ENCODE data around the gene XKR7. TPM values are rescaled to one million over a fixed set of nuclear protein-coding genes. Genes with fewer than 3 reads are reported as not detected.

Gene XKR7
- total RNA-seq, 4 donors from 2014 or later: under 0.01 TPM; not detected in 3

GRCh38 chr20:31968291-31969126 is 558 bp downstream of the XKR7 start:
- in situ Hi-C loops (cut with MboI; ENCODE audit: low pct_ligation_motif_present in 1 of 4, low pct_unique_long_range_greater_than_20kb in 1 of 4, low sequenced_read_pairs in 3 of 4): loop anchor here in 1 of 4 donors (10.0 kb wide), 1 partner anchor 114 kb away; no protein-coding TSS in a partner anchor
- peak; percentile 56 for DNase-seq
- WGBS, 2 donors (ENCODE audit: low coverage in 1 of 2): 13% methylated on average over 12 of the region's 57 CpGs; no CpG with 5 or more reads in 1 of the 2 donors
- H3K27me3 ChIP-seq: peaks cover 59% of the 10 kb centered on the region
- H3K4me1 ChIP-seq: peaks cover 0 to 4% (median 0%) of the 10 kb centered on the region in 4 donors
- no peak overlapping the region for H3K27ac ChIP-seq
- H3K4me3 ChIP-seq: no peak overlapping the region
- H3K9me3 ChIP-seq: no peaks in the 10 kb centered on the region
- TF ChIP-seq POLR2AphosphoS5 (IDR thresholded peaks at IDR 0.05) (no peak), EP300 (IDR thresholded peaks at IDR 0.05; ENCODE audit: low read depth) (no peak), POLR2A (IDR thresholded peaks at IDR 0.05) (no peak)
- TF ChIP-seq, protein P1, sequence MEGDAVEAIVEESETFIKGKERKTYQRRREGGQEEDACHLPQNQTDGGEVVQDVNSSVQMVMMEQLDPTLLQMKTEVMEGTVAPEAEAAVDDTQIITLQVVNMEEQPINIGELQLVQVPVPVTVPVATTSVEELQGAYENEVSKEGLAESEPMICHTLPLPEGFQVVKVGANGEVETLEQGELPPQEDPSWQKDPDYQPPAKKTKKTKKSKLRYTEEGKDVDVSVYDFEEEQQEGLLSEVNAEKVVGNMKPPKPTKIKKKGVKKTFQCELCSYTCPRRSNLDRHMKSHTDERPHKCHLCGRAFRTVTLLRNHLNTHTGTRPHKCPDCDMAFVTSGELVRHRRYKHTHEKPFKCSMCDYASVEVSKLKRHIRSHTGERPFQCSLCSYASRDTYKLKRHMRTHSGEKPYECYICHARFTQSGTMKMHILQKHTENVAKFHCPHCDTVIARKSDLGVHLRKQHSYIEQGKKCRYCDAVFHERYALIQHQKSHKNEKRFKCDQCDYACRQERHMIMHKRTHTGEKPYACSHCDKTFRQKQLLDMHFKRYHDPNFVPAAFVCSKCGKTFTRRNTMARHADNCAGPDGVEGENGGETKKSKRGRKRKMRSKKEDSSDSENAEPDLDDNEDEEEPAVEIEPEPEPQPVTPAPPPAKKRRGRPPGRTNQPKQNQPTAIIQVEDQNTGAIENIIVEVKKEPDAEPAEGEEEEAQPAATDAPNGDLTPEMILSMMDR (IDR thresholded peaks at IDR 0.05): no peak
- intact Hi-C loops (cut with DNase I; ENCODE audit: low total_unique reads): no loop called here
- H3K36me3 ChIP-seq: no peaks in the 10 kb centered on the region

DNA sequence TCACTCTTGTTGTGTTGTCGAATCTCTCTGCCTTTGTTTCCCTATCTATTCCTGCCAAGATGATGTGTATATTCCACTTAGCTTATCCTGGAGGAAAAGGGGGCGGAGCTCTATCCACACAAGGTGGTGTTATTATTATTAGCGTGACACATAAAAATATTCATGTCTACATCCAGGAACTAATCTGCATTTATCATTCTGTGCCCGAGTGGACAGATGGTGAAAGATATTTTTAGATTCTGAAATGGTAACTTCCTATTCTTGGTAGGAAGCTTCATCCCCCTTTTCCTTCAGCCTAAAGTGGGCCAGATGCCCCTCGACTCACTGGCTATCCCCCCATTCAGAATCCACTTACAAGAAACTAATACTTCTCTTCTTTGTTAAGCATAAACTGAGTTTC is 2.0 kb downstream of the XKR7 start:
- Histone ChIP-seq H3K27ac (no peak overlapping the region), H3K36me3 (no peaks in the 10 kb centered on the region), H3K4me1 (peaks cover 0 to 4% (median 0%) of the 10 kb centered on the region in 4 donors), H3K9me3 (no peaks in the 10 kb centered on the region), H3K4me3 (no peak overlapping the region), H3K27me3 (peaks cover 66% of the 10 kb centered on the region)
- 55 to 62% methylated on average over 5 of the region's 5 CpGs for WGBS, 2 donors (ENCODE audit: low coverage in 1 of 2)
- intact Hi-C loops (cut with DNase I; ENCODE audit: low total_unique reads) (no loop called here), in situ Hi-C loops (cut with MboI; ENCODE audit: low pct_ligation_motif_present in 1 of 4, low pct_unique_long_range_greater_than_20kb in 1 of 4, low sequenced_read_pairs in 3 of 4) (loop anchor here in 1 of 4 donors (10.0 kb wide), 1 partner anchor 115 kb away; no protein-coding TSS in a partner anchor)
- DNase-seq: no peak
- TF ChIP-seq, protein P1 (IDR thresholded peaks at IDR 0.05): no peak
- no peak for TF ChIP-seq EP300 (IDR thresholded peaks at IDR 0.05; ENCODE audit: low read depth)
- TF ChIP-seq POLR2AphosphoS5 (IDR thresholded peaks at IDR 0.05): no peak
- TF ChIP-seq POLR2A (IDR thresholded peaks at IDR 0.05): no peak

- in situ Hi-C loops (cut with MboI; ENCODE audit: low pct_ligation_motif_present in 1 of 4, low pct_unique_long_range_greater_than_20kb in 1 of 4, low sequenced_read_pairs in 3 of 4): no loop called here
- H3K27me3 ChIP-seq: peaks cover 48% of the 10 kb centered on the region
These were observed 4.6 kb downstream of the XKR7 start for GRCh38 chr20:31972471-31973021.

DNA sequence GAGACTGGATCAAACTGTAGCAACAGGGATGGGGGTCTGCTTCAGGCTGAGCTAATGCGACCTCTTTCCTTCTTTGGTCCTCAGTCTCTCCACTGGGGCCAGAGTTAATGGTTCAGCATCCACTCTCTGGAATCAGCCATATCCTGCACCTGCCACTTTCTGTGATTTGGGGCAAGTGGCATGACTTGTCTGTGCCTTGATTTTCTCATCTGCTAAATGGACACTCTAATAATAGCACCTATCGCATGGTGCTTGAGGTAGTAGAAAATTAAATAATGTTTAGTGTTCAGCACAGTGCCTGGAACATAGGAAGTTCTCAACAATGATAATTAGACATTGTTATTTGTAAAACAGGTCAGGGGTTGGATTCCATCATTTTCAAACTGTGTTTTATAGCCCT is 6.3 kb downstream of the XKR7 start:
- no peaks in the 10 kb centered on the region for H3K4me1 ChIP-seq
- H3K9me3 ChIP-seq: no peaks in the 10 kb centered on the region
- in situ Hi-C loops (cut with MboI; ENCODE audit: low pct_ligation_motif_present in 1 of 4, low pct_unique_long_range_greater_than_20kb in 1 of 4, low sequenced_read_pairs in 3 of 4) (no loop called here), intact Hi-C loops (cut with DNase I; ENCODE audit: low total_unique reads) (no loop called here)
- no peak overlapping the region for H3K27ac ChIP-seq
- no peaks in the 10 kb centered on the region for H3K36me3 ChIP-seq
- peaks cover 33% of the 10 kb centered on the region for H3K27me3 ChIP-seq
- TF ChIP-seq, protein P1 (IDR thresholded peaks at IDR 0.05): no peak
- TF ChIP-seq POLR2AphosphoS5 (IDR thresholded peaks at IDR 0.05) (no peak), EP300 (IDR thresholded peaks at IDR 0.05; ENCODE audit: low read depth) (no peak), POLR2A (IDR thresholded peaks at IDR 0.05) (no peak)
- no peak overlapping the region for H3K4me3 ChIP-seq
- WGBS, 2 donors (ENCODE audit: low coverage in 1 of 2): 83 to 86% methylated on average over 2 of the region's 2 CpGs
- no peak for DNase-seq

More at GRCh38 chr20:31972471-31973021, 4.6 kb downstream of the XKR7 start:
- TF ChIP-seq EP300 (IDR thresholded peaks at IDR 0.05; ENCODE audit: low read depth) (no peak), POLR2AphosphoS5 (IDR thresholded peaks at IDR 0.05) (no peak), POLR2A (IDR thresholded peaks at IDR 0.05) (no peak)
- TF ChIP-seq, protein P1 (IDR thresholded peaks at IDR 0.05): no peak
- no peak for DNase-seq
- Histone ChIP-seq H3K4me3 (no peak overlapping the region), H3K4me1 (peaks cover 0 to 4% (median 0%) of the 10 kb centered on the region in 4 donors), H3K27ac (no peak overlapping the region), H3K9me3 (no peaks in the 10 kb centered on the region), H3K36me3 (no peaks in the 10 kb centered on the region)
- WGBS, 2 donors (ENCODE audit: low coverage in 1 of 2): 11% methylated on average over 4 of the region's 4 CpGs; no CpG with 5 or more reads in 1 of the 2 donors
- intact Hi-C loops (cut with DNase I; ENCODE audit: low total_unique reads): no loop called here

Data from transverse colon (tissue), 4 donors.